HepG2 (cell line): ENCODE results near the gene GBP2. TPM values are rescaled to one million over a fixed set of nuclear protein-coding genes. Genes with fewer than 3 reads are reported as not detected.

Experiments
- ATAC-seq: fragments of 200-7000 bp; cut with Tn5 transposase; 3 replicates; pipeline ENCODE4 v1.9.1; 2020; ENCODE audit warnings: mild to moderate bottlenecking, moderate library complexity
- BruUV-seq: library from RNA; stranded (reverse); fragments of 400-500 nt; replicated peaks from 2 replicates; lab custom pipeline; 2021; lab: Mats Ljungman, UMichigan
- CTCF ChIA-PET: fragments of 300-600 bp; formaldehyde crosslinking; extraction: SDS; loops from one replicate; lab custom pipeline; 2021; ENCODE audit warnings: low total read pairs, inconsistent platforms, low intra/inter-chr PET ratio; lab: Yijun Ruan, JAX
- POLR2A ChIA-PET: fragments of 350-600 bp; sonication (Branson Sonifier 250); formaldehyde crosslinking; loops from one replicate; lab custom pipeline; 2020; ENCODE audit warnings: antibody characterized with exemption, inconsistent platforms; lab: Yijun Ruan, JAX
- DNase-seq: peaks from one replicate; pipeline ENCODE4 v3.0.0-alpha.2; 2015; ENCODE audit warnings: low spot score
- FAIRE-seq: peaks from 3 replicates; lab custom pipeline; 2011; peaks lifted over from hg19 to GRCh38; lab: Jason Lieb, UNC
- H2AFZ ChIP-seq: one replicate; pipeline ENCODE4 v1.6.1; 2011; ENCODE audit warnings: low read length, inconsistent platforms
- H3K27ac ChIP-seq: fragments of 300-600 bp; 3 replicates; pipeline ENCODE4 v1.8.0; 2011; ENCODE audit warnings: mixed run types, mild to moderate bottlenecking, mixed read lengths, low read length, inconsistent platforms; ENCODE audit not compliant: insufficient read depth; ENCODE audit errors: extremely low read length
- H3K27me3 ChIP-seq, 2 experiments: fragments of 200-600 bp in 1 of 2; 2 replicates in 1 of 2; 3 replicates in 1 of 2; pipeline versions ENCODE4 v1.6.0 to v1.8.0; 2011; ENCODE audit warnings: low read length in 2 of 2, mild to moderate bottlenecking in 2 of 2, moderate library complexity in 2 of 2, inconsistent platforms in 1 of 2; ENCODE audit not compliant: insufficient read depth in 2 of 2, control insufficient read depth in 1 of 2
- H3K36me3 ChIP-seq, 2 experiments: fragments of 200-600 bp in 1 of 2; replicated peaks in 1 of 2; 2 replicates in 1 of 2; 3 replicates in 1 of 2; pipeline versions ENCODE4 v1.5.1 to v1.8.0; 2011; ENCODE audit warnings: low read length in 2 of 2, inconsistent platforms in 1 of 2; ENCODE audit not compliant: insufficient read depth in 2 of 2, control insufficient read depth in 1 of 2
- H3K4me1 ChIP-seq: 2 replicates; pipeline ENCODE4 v1.5.1; 2012; ENCODE audit warnings: low read length, inconsistent platforms; ENCODE audit not compliant: insufficient read depth
- H3K4me2 ChIP-seq: 2 replicates; pipeline ENCODE4 v1.6.0; 2011; ENCODE audit warnings: low read depth, low read length, inconsistent platforms
- H3K4me3 ChIP-seq, 3 experiments: fragments of 200-600 bp in 1 of 3; sonication (generic), shearing (Covaris generic) in 1 of 3; replicated peaks in 1 of 3; 2 replicates each; pipeline ENCODE4 v1.5.1; 2011 to 2016; ENCODE audit warnings: low read length in 3 of 3, inconsistent platforms in 2 of 3, low read depth in 2 of 3, mild to moderate bottlenecking in 2 of 3, control low read depth in 1 of 3, mixed read lengths in 1 of 3; ENCODE audit not compliant: insufficient read depth in 1 of 3
- H3K79me2 ChIP-seq: one replicate; pipeline ENCODE4 v1.6.1; 2011; ENCODE audit warnings: low read length, inconsistent platforms; ENCODE audit not compliant: insufficient read depth
- H3K9ac ChIP-seq: 2 replicates; pipeline ENCODE4 v1.6.0; 2011; ENCODE audit warnings: mild to moderate bottlenecking, low read depth, low read length, inconsistent platforms; ENCODE audit not compliant: insufficient read depth
- H3K9me3 ChIP-seq: 2 replicates; pipeline ENCODE4 v1.5.1; 2012; ENCODE audit warnings: mild to moderate bottlenecking, low read length
- H4K20me1 ChIP-seq: 2 replicates; pipeline ENCODE4 v1.6.0; 2011; ENCODE audit warnings: inconsistent platforms, mild to moderate bottlenecking, low read length, moderate library complexity; ENCODE audit not compliant: insufficient read depth
- ATF7-NPFF ChIP-seq: sonication (generic); formaldehyde crosslinking; IDR thresholded peaks from 2 replicates; pipeline ENCODE4 v1.8.1; 2023; ENCODE audit warnings: mild to moderate bottlenecking, low read depth, missing genetic modification reagents, moderate library complexity
- GATAD1 ChIP-seq: IDR thresholded peaks from 2 replicates; pipeline ENCODE4 v1.6.1; 2016; ENCODE audit warnings: missing genetic modification reagents, missing compliant biosample characterization
- MBNL3 ChIP-seq: fragments of 250-450 bp; sonication (Bioruptor Pico); conservative IDR thresholded peaks from 2 replicates; pipeline ENCODE4 v1.8.0; 2022; ENCODE audit warnings: mild to moderate bottlenecking, inconsistent platforms
- MZF1 ChIP-seq: sonication (generic); formaldehyde crosslinking; IDR thresholded peaks from 2 replicates; pipeline ENCODE4 v1.8.1; 2023; ENCODE audit warnings: mild to moderate bottlenecking, missing genetic modification reagents, borderline replicate concordance
- SP140L ChIP-seq: sonication (generic); formaldehyde crosslinking; IDR thresholded peaks from 2 replicates; pipeline ENCODE4 v1.4.0; 2020; ENCODE audit warnings: missing genetic modification reagents, borderline replicate concordance
- ZBTB20 ChIP-seq: sonication (generic); formaldehyde crosslinking; IDR thresholded peaks from 2 replicates; pipeline ENCODE4 v1.8.1; 2023; ENCODE audit warnings: missing genetic modification reagents, low read depth, mild to moderate bottlenecking, borderline replicate concordance
- ZC3H13 ChIP-seq: sonication (generic); formaldehyde crosslinking; IDR thresholded peaks from 2 replicates; pipeline ENCODE4 v1.8.1; 2023; ENCODE audit warnings: mild to moderate bottlenecking, missing genetic modification reagents, moderate library complexity
- ZFP36L2 ChIP-seq: sonication (generic); formaldehyde crosslinking; IDR thresholded peaks from 2 replicates; pipeline ENCODE4 v1.4.0; 2020; ENCODE audit warnings: missing genetic modification reagents
- ZNF136 ChIP-seq: sonication (generic); formaldehyde crosslinking; IDR thresholded peaks from 2 replicates; pipeline ENCODE4 v1.8.1; 2022; ENCODE audit warnings: low read depth, mild to moderate bottlenecking, moderate library complexity, missing genetic modification reagents
- ZNF160 ChIP-seq: sonication (generic); formaldehyde crosslinking; IDR thresholded peaks from 2 replicates; pipeline ENCODE4 v1.8.0; 2022; ENCODE audit warnings: mild to moderate bottlenecking, inconsistent platforms, missing genetic modification reagents
- ZNF276 ChIP-seq: sonication (generic); formaldehyde crosslinking; IDR thresholded peaks from 2 replicates; pipeline ENCODE4 v1.4.0; 2020; ENCODE audit warnings: mild to moderate bottlenecking, low read depth, missing genetic modification reagents
- ZNF335 ChIP-seq: sonication (generic); formaldehyde crosslinking; IDR thresholded peaks from 2 replicates; pipeline ENCODE4 v1.4.0; 2020; ENCODE audit warnings: missing genetic modification reagents
- ZNF788 ChIP-seq: sonication (generic); formaldehyde crosslinking; IDR thresholded peaks from 2 replicates; pipeline ENCODE4 v1.5.0; 2020; ENCODE audit warnings: mild to moderate bottlenecking, missing genetic modification reagents, borderline replicate concordance
- ZNF878 ChIP-seq: sonication (generic); formaldehyde crosslinking; IDR thresholded peaks from 2 replicates; pipeline ENCODE4 v1.8.1; 2023; ENCODE audit warnings: mild to moderate bottlenecking, missing genetic modification reagents, moderate library complexity
- ZZZ3 ChIP-seq: sonication (generic); formaldehyde crosslinking; IDR thresholded peaks from 2 replicates; pipeline ENCODE4 v1.4.0; 2020; ENCODE audit warnings: missing genetic modification reagents, mild to moderate bottlenecking, borderline replicate concordance
- WGBS: methylation state at CpG from one replicate; pipeline ENCODE4 v1.1.6; 2017; ENCODE audit warnings: low lambda C conversion rate; 5-methylcytosine and 5-hydroxymethylcytosine counted together
- in situ Hi-C: cut with HindIII; loops from 2 replicates; pipeline ENCODE4 v1.10.0; 2017; ENCODE audit warnings: low pct_unique_long_range_greater_than_20kb; ENCODE audit not compliant: extremely low pct_ligation_motif_present
- intact Hi-C: fragments of 100-400 bp; cut with micrococcal nuclease; formaldehyde crosslinking; loops from one replicate; pipeline ENCODE4 v1.10.0; 2022; ENCODE audit not compliant: unreplicated experiment
- polyA plus RNA-seq, 8 experiments: library from polyadenylated mRNA; depleted of rRNA in 3 of 8; stranded (reverse) in 7 of 8; unstranded in 1 of 8; fragments of >200 nt; fragmentation: Illumina TruSeq in 4 of 8; extraction: Trizol in 4 of 8; gene quantifications; 2 replicates each; pipeline versions ENCODE4 v1.2.1 to v1.2.3, GENCODE V29; 2011 to 2016; ENCODE audit warnings: low read depth in 4 of 8, missing spikeins in 1 of 8, mixed read lengths in 1 of 8; ENCODE audit not compliant: insufficient read depth in 1 of 8
- total RNA-seq, 5 experiments: library from RNA; depleted of rRNA; stranded (reverse); fragments of >200 nt; fragmentation: Illumina TruSeq; extraction: Trizol; gene quantifications; 2 replicates each; pipeline ENCODE4 v1.2.3, GENCODE V29; 2016; ENCODE audit warnings: low read depth in 1 of 5
- TF ChIP-seq, protein P1 (sequence below): conservative IDR thresholded peaks from 2 replicates; pipeline ENCODE4 v1.6.1; 2018; ENCODE audit warnings: missing genetic modification reagents
- TF ChIP-seq, protein P2 (sequence below): sonication (generic); formaldehyde crosslinking; conservative IDR thresholded peaks from 2 replicates; pipeline ENCODE4 v1.4.0; 2020; ENCODE audit warnings: missing genetic modification reagents

GBP2 gene
- total and polyA plus RNA-seq, 2 of the 13 experiments (the other 11 are each of a cell fraction or from before 2014, with no cell fraction given) = 5.1 to 6.2 TPM

DNA sequence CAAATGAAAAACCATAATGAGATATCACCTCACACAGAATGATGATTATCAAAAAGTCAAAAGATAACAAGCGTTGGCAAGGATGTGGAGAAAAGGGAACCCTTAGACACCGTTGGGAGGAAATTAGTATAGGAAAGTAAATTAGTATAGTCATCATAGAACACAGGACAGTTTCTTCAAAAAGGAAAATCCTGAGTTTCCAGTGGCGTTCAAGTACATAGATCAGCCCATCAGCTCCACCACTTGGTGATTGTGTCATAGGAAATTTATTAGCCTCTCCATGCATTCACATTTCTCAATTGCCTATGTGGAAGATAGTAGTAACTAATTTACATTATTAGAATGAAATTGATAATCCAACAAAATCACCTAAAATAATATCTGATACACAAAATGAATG lies 20.8 kb upstream of the GBP2 start:
- WGBS = 0% methylated on average over 3 of the region's 3 CpGs
- H3K9ac ChIP-seq = no peak overlapping the region
- no TSS peak for BruUV-seq
- FAIRE-seq = no peak
- H2AFZ ChIP-seq = no peak overlapping the region
- no peak for TF ChIP-seq MZF1 (CRISPR knock-in tag)
- TF ChIP-seq ZNF788 (CRISPR knock-in tag) = no peak
- no peak for TF ChIP-seq ZNF878 (CRISPR knock-in tag)
- no peak for TF ChIP-seq MBNL3 (CRISPR knock-in tag)
- no peak for TF ChIP-seq SP140L (CRISPR knock-in tag)
- TF ChIP-seq ZNF335 (CRISPR knock-in tag) = no peak
- TF ChIP-seq ZBTB20 (CRISPR knock-in tag) = no peak
- TF ChIP-seq, protein P1, sequence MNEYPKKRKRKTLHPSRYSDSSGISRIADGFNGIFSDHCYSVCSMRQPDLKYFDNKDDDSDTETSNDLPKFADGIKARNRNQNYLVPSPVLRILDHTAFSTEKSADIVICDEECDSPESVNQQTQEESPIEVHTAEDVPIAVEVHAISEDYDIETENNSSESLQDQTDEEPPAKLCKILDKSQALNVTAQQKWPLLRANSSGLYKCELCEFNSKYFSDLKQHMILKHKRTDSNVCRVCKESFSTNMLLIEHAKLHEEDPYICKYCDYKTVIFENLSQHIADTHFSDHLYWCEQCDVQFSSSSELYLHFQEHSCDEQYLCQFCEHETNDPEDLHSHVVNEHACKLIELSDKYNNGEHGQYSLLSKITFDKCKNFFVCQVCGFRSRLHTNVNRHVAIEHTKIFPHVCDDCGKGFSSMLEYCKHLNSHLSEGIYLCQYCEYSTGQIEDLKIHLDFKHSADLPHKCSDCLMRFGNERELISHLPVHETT (CRISPR knock-in tag) = no peak
- no peak for TF ChIP-seq ZC3H13 (CRISPR knock-in tag)
- no peak for TF ChIP-seq ZZZ3 (CRISPR knock-in tag)
- TF ChIP-seq ATF7-NPFF (CRISPR knock-in tag) = no peak
- no peak for TF ChIP-seq ZNF160 (CRISPR knock-in tag)
- no peak for TF ChIP-seq ZNF136 (CRISPR knock-in tag)
- TF ChIP-seq, protein P2, sequence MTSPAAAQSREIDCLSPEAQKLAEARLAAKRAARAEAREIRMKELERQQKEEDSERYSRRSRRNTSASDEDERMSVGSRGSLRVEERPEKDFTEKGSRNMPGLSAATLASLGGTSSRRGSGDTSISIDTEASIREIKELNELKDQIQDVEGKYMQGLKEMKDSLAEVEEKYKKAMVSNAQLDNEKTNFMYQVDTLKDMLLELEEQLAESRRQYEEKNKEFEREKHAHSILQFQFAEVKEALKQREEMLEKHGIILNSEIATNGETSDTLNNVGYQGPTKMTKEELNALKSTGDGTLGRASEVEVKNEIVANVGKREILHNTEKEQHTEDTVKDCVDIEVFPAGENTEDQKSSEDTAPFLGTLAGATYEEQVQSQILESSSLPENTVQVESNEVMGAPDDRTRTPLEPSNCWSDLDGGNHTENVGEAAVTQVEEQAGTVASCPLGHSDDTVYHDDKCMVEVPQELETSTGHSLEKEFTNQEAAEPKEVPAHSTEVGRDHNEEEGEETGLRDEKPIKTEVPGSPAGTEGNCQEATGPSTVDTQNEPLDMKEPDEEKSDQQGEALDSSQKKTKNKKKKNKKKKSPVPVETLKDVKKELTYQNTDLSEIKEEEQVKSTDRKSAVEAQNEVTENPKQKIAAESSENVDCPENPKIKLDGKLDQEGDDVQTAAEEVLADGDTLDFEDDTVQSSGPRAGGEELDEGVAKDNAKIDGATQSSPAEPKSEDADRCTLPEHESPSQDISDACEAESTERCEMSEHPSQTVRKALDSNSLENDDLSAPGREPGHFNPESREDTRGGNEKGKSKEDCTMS = no peak
- TF ChIP-seq ZNF276 (CRISPR knock-in tag) = no peak
- TF ChIP-seq GATAD1 = no peak
- no peak for TF ChIP-seq ZFP36L2 (CRISPR knock-in tag)
- TF ChIP-seq, all 625 proteins: peak for 0
- no peak for ATAC-seq
- Histone ChIP-seq H3K4me1 (no peaks in the 10 kb centered on the region), H3K27me3 (no peaks in the 10 kb centered on the region), H3K4me2 (no peak overlapping the region), H4K20me1 (no peaks in the 10 kb centered on the region), H3K79me2 (no peaks in the 10 kb centered on the region), H3K4me3 (no peak overlapping the region), H3K27ac (no peak overlapping the region), H3K36me3 (no peaks in the 10 kb centered on the region), H3K9me3 (no peaks in the 10 kb centered on the region)
- ChIA-PET POLR2A (no interaction called here), CTCF (no interaction called here)
- no peak for DNase-seq
- intact Hi-C loops = no loop called here
- in situ Hi-C loops = no loop called here
